ENCODE data around the gene SERAC1. TPM values are rescaled to one million over a fixed set of nuclear protein-coding genes. Genes with fewer than 3 reads are reported as not detected.

SERAC1 gene
- total RNA-seq, 1 donor from 2014 or later: 6.5 TPM

GRCh38 chr6:158121335-158121734 is 46.7 kb downstream of the SERAC1 start:
- DNase-seq: no peak

GRCh38 chr6:158118886-158119285 is 49.2 kb downstream of the SERAC1 start:
- no peak for DNase-seq

DNA sequence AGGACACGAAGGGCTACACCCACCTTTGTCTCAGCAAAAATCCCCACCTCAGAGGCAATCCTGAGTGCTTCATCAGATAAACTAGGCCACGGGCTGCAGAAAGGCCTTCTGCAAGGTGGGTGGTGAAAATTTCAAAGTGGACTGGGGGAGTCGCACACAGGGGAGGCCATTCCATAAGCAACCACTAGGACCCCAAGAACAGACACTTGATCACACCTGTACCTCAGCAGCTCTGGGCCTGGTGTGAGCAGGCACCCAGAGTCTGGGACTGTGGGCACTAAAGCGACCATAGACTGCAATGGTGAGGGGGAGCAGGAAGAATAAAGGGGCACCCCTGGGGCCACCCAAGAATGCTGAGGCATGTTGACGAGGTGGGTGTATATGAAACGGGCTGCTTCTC is 52.6 kb downstream of the SERAC1 start:
- DNase-seq: no peak

DNA sequence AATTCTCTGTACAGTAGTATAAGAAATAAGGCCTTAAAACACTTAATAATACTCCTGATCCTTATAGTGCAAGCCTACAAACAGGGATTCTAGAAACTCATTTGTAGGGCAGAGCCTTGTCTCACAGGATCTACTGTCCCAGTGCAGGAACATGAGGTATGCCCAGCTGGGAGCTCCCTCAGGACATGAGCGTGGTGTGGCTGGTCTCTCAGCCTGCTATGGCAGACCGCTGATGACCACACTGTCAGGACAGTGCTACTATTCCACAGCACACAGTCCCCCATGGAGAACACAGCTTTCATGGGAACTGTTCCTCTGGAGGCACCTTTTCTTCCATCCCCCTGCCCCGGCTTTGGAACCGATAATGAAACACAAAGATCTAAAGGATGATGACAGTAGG is 53.0 kb downstream of the SERAC1 start:
- no peak for DNase-seq

GRCh38 chr6:158113802-158114201 is 54.3 kb downstream of the SERAC1 start:
- DNase-seq: no peak

- no peak for DNase-seq
Measured at GRCh38 chr6:158111987-158112386, 56.1 kb downstream of the SERAC1 start.

DNA sequence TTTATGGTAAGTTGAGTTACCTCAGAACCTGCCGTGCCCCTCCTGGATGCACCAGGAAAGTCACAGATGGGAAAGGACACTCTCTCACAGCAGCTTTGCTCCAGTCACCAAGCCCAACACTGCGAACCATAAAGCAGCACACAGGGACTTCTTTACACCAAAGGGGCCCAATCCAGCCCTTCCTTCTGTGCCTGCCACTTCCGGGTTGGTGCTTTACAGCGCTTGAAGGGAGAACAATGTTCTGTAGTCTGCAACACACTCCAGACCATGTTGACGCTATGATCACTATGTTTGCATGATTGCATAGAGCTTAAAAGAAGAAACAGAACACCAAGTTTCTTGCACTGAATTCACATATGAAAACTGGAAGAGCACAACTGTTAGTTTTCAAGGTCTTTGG is 57.1 kb downstream of the SERAC1 start:
- DNase-seq: no peak

DNA sequence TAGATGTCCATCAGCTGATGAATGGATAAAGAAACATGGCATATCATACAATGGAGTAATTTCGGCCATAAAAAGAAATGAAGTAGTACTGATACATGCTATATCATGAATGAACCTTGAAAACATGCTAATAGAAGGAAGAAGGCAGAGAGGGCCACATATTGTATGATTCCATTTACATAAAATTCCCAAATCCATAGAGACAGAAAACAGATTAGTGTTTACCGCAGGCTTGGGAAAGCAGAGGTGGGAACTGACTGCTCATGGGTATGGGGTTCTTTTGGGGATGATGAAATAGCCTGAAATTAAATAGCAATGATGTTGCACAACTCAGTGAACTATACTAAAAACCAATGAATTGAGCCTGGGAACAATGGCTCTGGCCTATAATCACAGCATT is 58.3 kb downstream of the SERAC1 start:
- DNase-seq: no peak

DNA sequence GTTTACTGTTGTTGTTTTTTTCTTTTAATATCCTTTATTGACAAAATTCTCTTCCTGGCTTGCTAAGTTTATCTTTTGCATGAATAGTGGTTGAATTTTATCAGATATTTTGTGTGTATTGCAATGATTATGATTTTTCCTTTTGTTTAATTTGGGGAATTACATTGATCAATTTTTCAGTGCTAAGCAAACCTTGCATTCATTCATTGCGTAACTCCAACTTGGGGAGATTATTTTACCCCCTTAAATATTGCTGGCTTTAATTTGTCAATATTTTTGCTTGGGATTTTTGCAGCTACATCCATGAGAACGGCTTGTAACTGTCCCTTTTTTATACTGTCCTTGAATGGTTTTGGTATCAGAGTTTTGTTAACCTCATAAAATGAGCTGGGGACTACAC is 63.4 kb downstream of the SERAC1 start:
- no peak for DNase-seq

- DNase-seq: no peak
Measured at GRCh38 chr6:158103228-158103627, 64.8 kb downstream of the SERAC1 start.

DNA sequence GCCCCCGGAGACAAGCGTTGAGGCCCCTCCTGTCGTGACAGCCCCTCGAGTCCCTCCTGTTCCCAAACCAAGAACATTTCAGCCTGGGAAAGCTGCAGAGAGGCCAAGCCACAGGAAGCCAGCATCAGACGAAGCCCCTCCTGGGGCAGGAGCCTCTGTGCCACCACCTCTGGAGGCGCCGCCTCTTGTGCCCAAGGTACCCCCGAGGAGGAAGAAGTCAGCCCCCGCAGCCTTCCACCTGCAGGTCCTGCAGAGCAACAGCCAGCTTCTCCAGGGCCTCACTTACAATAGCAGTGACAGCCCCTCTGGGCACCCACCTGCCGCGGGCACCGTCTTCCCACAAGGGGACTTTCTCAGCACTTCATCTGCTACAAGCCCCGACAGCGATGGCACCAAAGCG is 72.4 kb downstream of the SERAC1 start:
- no peak for DNase-seq

DNA sequence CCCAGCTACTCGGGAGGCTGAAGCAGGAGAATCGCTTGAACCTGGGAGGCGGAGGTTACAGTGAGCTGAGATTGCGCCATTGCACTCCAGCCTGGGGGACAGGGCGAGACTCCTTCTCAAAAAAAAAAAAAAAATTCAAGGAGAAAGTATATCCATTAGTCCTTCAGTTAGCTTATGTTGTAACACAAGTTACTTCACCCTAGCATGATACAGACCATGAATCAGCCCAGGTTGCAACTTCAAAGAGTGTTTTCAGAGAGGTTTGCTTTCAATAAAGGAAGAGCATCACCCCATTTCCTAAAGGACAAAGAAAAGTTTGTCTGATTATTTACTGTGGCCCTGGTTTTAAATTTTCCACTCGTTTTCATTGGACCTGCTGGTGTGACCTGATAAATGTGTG is 73.0 kb downstream of the SERAC1 start:
- no peak for DNase-seq

DNA sequence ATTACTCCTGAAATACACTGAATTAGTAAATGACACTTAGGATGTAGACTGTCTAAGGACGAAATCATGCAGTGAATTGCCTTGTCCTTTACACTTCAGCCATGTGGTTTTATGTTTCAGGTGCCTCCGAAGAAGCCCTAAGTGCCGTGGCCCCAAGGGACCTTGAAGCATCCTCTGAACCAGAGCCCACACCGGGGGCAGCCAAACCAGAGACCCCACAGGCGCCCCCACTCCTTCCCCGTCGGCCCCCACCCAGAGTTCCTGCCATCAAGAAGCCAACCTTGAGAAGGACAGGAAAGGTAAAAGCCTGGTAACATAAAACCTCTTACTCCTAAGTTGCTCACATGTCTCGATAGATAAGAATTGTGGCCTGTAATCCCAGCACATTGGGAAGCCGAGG is 75.3 kb downstream of the SERAC1 start:
- DNase-seq: no peak

GRCh38 chr6:158087224-158087867 is 80.7 kb downstream of the SERAC1 start:
- DNase-seq: no peak

DNA sequence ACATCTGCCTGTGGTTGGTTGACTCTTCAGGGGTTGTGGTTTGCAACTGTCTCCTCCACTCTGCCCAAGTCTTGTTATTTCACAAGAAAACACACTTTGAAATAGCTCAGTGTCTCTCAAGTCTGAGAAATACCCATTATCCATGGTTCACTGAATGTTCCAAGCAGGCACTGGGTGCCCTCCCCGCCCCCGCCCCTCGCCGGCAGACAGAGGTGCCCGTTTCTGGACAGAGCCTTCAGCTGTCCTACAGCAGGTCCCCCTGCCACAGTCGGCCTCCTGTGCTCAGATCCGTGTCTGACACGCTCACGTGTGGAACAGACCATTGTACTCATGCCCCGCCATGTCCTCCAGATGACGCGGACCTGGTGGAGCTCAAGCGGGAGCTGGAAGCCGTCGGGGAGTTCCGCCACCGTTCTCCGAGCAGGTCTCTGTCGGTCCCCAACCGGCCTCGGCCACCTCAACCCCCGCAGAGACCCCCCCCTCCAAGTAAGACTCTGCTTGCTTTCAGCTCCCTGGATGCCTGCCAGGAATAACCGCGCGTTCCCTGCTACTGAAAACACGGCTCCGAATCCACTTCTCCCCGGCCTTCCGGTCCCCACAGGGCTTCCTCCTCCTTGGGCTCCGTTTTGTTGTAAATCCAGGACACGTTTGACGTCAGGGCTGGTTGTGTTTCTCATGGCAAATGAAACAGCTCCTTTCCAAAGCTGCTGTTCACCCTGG is 81.4 kb downstream of the SERAC1 start:
- DNase-seq: no peak

DNA sequence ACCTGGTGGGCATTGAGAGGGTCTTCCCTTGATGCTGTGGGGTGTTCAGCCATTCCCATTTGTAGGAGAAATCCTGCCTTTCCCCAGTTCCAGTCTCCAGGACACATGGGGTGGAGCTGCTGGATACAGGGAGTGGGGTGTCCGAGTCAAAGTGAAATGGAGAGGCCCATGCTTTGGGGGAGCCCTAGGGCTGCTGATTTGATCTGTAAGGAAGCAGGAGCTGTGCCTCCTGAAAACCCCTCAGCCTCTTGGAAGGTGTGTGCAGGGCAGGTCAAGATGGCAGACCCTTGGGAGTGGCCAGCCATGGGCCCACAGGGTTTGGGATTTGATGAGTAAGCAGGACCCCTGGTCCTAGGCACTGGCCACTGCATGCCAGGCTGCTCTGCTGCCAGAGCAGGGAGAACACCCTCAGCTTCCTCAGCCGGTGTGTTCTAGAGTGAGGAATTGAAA is 82.0 kb downstream of the SERAC1 start:
- no peak for DNase-seq

GRCh38 chr6:158085261-158086053 is 82.6 kb downstream of the SERAC1 start:
- DNase-seq: no peak

GRCh38 chr6:158083455-158084325 is 84.4 kb downstream of the SERAC1 start:
- DNase-seq: no peak

DNA sequence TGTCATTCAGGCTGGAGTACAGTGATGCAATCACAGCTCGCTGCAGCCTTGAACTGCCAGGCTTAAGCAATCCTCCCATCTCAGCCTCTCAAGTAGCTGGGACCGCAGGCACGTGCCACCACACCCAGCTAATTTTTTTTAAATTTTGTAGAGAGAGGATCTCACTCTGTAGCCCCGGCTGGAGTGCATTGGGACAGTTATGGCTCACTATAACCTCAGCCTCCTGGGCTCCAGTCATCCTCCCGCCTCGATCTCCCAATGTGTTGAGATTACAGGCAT is 86.5 kb downstream of the SERAC1 start:
- no peak for DNase-seq

GRCh38 chr6:158080849-158081656 is 87.0 kb downstream of the SERAC1 start:
- no peak for DNase-seq

DNA sequence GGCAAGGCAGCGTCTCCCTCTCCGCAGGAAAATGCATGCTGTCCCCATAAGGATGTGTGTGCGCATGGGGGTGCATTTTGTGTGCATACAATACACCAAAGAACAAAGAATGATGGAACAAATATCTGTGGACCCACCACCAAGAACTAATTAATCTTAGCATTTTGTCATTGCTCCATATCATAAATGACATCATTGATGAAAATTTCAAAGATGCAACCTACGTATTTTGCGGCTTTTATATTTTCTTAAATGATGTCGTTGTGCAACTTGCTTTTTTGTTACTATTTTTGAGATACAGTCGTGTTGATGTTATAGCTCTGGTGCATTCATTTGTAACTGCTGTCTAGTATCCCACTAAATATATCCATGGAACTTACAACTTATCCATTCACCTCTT is 89.7 kb downstream of the SERAC1 start:
- no peak for DNase-seq

GRCh38 chr6:158077676-158078075 is 90.4 kb downstream of the SERAC1 start:
- DNase-seq: no peak
